ENCODE data around the gene AP2A1.
"Not testable (repeated sequence)": the region's sequence is repeated elsewhere in the genome, so short reads cannot be mapped to it uniquely, and the experiment has no call there.

AP2A1 gene

DNA sequence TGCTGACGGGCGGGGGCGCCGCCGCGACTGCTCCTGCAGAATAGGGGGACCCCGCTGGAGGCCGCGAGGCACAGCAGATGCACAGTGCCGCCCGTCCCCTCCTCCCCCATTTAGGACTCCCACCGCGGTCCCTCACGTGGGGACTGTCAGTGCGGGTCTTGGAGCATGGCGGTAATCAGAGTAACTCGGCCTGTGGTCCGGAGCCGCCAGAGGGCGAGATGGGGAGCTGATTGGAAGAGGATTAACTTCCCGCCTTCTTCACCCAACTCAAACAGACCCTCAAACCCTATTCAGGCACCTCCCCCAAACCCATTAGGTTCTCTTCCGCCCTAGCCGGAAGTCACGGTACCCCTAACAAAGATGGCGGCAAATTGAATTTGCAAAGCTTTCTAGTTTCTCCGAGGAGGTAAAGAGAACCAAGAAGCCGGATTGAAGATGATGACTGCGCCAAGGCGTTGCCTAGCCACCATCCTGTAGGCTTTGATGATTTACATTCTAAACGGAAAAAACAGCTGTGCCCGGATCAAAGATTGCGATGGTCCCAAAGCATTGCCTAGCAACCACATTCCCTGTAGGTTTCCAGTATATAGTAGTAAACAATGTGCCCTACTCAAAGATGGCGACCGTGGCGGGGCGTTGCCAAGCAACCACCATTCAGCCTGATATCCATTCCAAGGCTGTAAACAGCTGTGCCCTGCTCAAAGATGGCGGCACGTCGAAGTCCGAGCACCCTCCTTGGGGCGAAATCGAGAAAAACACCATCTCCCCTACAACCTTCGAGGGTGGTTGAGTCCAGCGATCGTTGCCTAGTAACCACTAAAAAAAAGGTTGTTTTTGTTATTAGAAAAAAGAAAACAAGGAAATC is 46.4 kb downstream of the AP2A1 start, which contains the start of gene FUZ:
TSS of gene FUZ (minus strand) at position 296 of the 865 bp plus-strand sequence. CDS start at position 110, 186 bp downstream.
- DNase-seq (ENCODE audit: low read depth) = peak; percentile 79

DNA sequence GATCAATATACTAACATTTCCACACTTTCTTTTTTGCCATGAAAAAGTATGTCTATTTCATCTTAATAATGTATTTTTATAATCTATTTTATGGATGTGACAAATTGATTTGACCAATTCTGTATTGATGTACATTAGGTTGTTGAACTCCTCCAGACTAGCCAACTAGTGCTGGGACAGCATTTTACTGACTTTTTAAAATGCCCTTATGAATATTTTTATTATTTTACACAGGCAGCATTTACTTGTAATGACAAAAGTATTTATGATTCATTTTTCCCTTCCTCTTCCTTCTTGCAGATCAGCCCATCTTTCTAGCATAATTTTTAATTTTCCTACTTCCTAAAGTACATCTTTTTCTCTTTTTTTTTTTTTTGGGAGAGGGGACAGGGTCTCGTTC is 47.2 kb downstream of the AP2A1 start:
- DNase-seq (ENCODE audit: low read depth) = no peak

DNA sequence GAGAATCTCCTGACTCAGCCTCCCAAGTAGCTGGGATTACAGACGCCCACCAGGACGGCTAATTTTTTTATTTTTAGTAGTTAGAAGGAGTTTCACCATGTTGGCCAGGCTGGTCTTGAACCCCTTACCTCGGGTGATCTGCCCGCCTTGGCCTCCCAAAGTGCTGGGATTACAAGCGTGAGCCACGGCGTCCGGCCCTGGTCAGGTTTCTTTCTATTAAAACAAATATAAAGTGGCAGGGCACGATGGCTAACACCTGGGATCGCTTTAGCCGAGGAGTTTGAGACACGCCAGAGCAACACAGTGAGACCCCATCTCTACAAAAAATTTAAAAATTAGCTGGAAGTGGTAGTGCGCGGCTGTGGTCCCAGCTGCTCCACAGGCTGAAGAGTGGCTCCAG is 49.8 kb downstream of the AP2A1 start:
- no peak for DNase-seq (ENCODE audit: low read depth)

DNA sequence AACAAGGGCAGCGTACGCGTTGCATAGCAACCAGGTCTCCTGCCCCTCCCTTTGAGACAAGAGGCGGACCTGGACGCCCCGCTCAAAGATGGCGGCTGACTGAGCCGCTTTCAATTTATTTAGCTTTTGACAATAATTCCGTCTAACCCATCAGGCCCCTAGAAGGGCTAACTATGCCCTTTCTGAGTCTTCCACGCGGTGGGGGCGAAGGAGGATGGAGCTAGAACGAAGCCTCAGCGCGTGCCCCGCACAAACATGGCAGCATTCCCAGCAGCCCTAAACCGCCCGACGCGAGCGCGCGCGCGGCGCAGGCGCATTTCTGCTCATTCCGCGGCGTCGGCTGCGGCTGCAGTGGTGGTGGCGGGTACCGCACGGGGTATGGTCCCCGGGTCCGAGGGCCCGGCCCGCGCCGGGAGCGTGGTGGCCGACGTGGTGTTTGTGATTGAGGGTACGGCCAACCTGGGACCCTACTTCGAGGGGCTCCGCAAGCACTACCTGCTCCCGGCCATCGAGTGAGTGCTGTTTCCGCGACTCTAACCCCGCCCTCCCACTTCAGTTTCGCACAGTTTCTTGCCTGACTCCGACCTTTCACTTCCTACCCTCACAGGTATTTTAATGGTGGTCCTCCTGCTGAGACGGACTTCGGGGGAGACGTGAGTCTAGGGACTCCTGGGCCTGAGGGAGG is 51.3 kb downstream of the AP2A1 start, which contains the start of gene MED25:
TSS of gene MED25 (plus strand) at position 326 of the 685 bp plus-strand sequence. CDS start at position 379, 53 bp downstream.
- DNase-seq (ENCODE audit: low read depth) = peak; percentile 71

DNA sequence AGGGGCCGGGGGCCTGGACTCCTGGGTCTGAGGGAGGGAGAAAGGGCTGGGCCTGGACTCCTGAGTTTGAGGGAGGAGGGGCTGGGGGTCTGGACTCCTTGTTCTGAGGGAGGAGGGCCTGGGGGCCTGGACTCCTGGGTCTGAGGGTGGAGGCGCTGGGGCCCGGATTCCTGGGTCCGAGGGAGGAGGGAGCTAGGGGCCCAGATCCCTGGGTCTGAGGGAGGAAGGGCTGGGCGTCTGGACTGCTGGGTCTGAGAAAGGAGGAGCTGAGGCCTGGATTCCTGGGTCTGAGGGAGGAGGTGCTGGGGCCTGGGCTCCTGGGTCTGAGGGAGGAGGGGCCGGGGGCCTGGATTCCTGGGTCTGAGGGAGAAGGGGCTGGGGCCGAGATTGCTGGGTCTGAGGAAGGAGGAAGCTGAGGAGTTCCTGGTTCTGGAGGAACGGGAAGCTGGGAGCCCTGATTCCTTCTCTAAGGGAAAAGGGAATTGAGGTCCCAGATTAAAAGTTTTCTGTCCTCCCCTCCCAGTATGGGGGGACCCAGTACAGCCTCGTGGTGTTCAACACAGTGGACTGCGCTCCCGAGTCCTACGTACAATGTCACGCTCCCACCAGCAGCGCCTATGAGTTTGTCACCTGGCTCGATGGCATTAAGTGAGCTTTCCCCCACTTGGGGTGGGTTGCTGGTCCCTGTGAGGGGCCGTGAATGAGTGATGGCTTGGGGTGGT is 52.0 kb downstream of the AP2A1 start:
- DNase-seq (ENCODE audit: low read depth) = no peak

DNA sequence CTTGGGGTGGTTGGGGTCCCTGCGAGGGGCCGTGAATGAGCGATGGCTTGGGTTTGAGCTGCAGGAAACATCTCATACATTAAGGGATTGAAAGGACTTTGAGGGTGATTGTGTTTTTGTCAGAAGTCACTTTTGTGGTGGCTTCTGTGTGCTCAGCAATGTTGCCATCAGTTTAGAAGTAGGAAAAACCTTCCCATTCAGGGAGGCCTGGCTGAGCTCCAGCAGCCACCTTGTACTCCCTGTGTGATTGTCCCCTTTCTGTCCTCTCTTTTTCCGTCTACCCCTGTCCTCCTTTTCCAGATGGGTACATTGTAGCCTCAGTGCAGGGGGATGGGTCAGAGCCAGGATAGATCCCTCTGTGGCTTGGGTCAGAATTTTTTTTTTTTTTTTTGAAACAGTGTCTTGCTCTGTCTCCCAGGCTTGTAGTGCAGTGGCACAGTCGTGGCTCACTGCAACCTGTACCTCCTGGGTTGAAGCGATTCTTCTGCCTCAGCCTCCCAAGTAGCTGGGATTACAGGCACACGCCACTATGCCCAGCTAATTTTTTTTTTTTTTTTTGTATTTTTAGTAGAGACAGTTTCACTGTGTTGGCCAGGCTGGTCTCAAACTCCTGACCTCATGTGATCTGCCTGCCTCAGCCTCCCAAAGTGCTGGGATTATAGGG is 52.8 kb downstream of the AP2A1 start:
- not testable (repeated sequence) for DNase-seq (ENCODE audit: low read depth)

DNA sequence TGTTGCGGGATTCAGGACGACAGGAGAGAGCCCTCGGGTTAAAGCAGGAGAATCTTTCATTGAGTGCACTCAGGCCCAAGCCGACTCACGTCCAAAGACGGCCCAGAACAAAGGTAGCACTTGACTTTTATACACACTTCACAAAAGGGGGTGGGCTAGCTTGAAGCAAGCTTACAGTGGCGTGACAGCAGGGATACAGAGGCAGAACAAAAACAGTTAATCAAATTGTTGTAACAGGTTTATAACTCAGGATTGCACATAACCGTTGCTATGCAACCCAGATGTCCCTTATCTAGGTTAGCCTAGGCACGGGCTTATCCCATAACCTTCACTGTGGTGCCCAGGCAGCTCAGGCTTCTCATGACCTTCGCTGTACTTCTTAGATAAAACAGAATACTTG is 53.3 kb downstream of the AP2A1 start:
- DNase-seq (ENCODE audit: low read depth) = no peak

DNA sequence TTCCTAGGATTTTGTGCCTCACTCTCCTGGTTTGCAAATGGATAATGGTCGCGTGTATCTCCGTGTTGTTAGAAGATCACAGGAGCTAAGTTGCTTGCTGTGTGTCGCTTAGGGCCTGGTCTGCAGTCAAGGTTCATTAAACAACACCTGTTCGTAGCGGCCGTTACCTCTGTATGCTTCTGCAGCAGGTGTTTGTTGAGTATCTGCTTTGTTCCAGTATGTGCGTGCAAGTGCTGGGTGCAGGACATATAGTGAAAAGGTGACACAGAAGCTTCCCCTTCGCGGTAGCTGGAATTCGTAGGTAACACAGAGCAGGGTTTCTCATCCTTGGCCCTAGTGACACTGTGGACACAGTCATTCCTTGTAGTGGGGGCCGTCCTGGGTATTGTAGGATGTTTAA is 56.7 kb downstream of the AP2A1 start:
- DNase-seq (ENCODE audit: low read depth) = no peak

DNA sequence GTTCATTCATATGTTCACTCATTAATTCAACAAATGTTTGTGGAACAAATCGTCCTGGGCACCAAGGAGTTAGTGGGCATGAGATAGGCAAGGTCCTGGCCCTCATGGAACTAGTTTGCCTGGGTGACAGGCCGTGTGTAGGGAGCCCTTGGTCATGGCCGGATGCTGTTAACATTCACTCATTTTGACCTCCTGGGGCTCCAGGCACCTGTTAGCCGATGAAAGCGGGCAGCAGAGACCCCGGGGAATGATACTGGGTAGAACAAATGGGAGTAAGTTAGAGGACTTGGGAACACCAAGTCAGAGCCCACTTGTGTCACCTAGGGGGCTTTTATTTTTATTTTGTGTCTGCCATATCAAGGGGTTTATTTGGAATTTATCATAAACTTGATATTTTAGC is 57.9 kb downstream of the AP2A1 start:
- DNase-seq (ENCODE audit: low read depth) = no peak

DNA sequence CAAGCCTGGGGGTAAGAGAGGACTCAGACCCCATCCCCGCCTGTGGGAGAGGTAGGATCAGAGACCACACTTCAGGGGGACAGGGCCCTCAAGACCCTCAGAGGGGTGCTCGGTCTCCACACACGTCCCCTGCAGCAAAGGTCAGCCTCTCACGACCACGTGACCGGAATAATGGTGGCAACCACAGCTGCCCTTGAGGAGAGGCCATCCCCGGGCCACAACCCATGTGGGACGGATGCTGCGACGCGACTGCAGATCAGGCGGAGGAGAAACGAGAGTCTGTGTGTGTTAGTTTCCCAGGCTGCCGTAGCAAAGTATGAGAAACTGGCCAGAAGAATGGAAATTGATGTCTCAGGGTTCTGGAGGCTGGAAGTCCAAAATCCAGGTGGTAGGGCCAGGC is 60.2 kb downstream of the AP2A1 start:
- no peak for DNase-seq (ENCODE audit: low read depth)

DNA sequence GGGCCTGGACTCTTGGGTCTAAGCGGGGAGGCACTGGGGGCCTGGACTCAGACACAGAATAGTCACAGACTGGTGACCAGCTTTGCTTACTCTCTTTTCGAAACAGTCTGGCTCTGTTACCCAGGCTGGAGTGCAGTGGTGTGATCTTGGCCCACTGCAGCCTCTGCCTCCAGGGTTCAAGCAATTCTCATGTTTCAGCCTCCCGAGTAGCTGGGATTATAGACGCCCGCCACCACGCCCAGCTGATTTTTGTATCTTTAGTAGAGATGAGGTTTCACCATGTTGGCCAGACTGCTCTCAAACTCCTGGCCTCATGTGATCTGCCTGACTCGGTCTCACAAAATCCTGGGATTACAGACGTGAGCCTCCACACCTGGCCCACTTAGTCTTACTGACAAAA is 62.4 kb downstream of the AP2A1 start:
- DNase-seq (ENCODE audit: low read depth) = no peak

DNA sequence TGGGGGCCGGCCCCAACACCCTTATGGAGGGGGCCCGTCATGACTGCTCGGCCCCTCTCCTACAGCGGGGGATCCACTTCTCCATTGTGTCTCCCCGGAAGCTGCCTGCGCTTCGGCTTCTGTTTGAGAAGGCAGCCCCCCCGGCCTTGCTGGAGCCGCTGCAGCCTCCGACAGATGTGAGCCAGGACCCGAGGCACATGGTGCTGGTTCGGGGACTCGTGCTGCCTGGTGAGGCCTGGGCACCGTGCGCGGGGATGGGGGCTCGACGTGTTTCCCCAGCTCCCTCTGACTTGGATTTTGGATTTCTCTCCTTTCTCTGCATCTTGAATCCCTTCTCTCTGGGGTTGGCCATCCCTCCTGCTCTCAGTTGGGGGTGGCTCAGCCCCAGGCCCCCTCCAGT is 62.9 kb downstream of the AP2A1 start:
- no peak for DNase-seq (ENCODE audit: low read depth)

DNA sequence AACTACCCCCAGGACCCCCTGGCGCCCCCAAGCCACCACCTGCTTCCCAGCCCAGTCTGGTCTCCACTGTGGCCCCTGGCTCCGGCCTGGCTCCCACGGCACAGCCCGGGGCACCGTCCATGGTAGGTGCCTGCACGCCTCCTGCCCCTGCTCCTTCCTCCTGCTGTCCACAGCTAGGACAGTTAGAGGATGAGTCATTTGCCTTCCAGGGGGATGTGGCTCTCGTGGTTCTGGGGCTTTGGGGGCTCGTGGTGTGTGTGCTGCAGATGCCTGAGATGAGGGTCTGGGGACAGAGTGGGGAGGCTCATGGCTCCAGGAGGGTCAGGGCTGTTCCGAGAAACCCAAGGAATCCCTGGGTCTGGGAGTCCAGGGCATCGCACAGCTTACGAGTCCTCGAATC is 64.0 kb downstream of the AP2A1 start:
- no peak for DNase-seq (ENCODE audit: low read depth)

DNA sequence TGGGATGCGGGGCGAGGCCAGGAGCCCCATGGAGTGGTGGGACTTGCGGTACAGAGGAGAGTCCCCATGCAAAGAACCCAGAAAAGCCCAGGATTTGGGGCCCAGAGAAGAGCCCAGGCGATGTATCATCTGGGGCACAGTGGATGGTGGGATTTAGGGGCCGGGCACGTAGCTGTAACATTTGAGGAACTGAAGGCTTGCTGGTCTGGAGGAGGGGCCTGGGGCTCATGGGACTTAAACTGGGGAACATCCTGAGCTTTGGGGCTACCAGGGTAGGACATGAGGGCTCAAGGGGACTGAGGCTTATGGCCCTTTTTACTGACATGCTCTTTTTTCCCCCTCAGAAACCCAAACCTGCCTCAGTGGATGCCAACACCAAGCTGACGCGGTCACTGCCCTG is 64.8 kb downstream of the AP2A1 start:
- no peak for DNase-seq (ENCODE audit: low read depth)

DNA sequence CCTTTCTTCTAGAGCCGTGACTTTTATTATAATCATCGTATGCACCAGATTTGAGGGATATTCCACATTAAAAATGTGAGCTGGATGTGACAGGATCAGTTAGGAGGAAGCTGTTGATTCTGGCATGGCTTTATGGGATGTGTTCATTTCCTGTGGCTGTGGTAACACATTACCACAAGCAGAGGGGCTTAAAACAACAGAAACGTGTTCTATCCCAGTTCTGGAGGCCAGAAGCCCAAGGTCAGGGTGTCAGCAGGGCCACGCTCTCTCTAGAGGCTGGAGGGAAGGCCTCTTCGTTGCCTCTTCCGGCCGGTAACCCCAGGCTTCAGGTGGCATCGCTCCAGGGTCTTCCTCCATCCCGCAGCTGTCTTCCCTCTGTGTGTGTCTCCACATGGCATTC is 65.8 kb downstream of the AP2A1 start:
- no peak for DNase-seq (ENCODE audit: low read depth)

DNA sequence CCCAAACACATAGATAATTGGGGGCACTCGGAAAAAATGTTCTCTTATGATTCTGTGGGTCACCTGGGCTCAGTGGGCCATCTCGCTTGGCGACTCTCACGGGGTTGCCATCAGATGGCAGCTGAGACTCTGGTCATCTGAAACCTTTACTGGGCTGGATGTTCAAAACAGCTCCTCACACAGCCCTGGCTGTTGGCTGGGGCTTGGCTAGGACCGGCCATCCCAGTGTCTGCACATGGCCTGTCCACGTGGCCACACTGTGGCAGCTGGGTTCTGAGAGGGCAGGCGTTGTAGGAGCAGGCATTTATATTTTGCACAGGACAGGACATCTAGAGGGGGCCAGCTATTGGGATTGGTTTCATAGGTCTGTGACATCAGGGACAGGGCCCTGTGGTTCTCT is 66.8 kb downstream of the AP2A1 start:
- no peak for DNase-seq (ENCODE audit: low read depth)

DNA sequence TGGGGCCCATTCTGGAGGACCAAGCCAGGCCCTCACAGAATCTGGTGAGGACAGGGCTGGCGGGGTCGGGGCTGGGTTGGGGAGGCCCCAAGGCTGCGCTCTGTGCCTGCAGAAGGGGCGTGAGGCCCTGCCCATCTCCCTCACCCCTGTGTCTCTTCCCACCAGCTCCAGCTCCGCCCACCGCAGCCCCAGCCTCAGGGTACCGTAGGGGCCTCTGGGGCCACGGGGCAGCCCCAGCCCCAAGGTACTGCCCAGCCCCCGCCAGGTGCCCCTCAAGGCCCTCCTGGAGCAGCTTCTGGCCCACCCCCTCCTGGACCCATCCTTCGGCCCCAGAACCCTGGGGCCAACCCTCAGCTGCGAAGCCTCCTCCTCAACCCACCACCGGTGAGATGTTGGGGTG is 68.8 kb downstream of the AP2A1 start:
- no peak for DNase-seq (ENCODE audit: low read depth)

DNA sequence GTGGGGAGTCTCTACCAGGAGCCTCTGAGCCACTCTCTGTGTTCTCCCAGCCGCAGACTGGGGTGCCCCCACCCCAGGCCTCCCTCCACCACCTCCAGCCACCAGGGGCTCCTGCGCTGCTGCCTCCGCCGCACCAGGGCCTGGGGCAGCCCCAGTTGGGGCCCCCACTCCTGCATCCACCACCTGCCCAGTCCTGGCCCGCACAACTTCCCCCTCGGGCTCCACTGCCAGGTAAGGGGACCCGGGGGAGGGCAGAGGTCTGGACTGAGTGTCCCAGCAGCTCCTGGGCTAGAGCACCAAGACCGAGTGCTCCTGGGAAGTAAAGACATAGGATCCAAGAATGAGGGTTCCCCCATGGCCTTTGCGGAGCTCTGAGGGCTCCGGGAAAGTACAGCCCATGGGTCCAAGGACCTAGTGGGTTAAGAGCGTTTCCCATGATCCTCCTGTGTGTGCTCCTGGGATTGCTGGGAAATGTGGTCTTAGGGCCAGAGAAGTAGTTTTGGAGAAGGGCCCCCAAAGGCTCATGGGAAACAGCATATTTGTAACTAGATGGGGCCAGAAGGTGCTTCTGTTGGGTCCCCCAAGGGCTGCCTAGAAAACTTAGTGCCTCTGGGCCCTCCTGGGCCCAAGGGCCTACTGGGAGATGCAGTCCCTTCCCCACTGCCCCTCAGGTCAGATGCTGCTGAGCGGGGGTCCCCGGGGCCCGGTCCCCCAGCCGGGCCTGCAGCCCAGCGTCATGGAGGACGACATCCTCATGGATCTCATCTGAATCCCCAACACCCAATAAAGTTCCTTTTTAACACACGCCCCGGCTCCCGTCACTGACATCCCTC is 69.6 kb downstream of the AP2A1 start:
- DNase-seq (ENCODE audit: low read depth) = no peak

DNA sequence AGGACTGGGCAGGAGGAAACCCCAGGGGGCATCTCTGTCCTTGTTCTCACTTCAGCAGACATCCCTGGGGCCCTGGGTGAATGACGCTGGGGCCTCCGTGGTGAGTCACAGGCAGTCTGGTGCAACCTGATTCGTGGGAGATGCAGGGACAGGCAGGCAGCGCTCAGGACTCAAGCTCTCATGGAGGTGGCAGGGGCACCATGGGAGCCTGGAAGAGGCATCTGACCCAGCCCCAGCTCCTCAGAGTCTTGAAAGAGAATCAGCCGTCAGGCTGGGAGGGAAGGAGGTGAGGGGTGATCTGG is 70.2 kb downstream of the AP2A1 start:
- no peak for DNase-seq (ENCODE audit: low read depth)

DNA sequence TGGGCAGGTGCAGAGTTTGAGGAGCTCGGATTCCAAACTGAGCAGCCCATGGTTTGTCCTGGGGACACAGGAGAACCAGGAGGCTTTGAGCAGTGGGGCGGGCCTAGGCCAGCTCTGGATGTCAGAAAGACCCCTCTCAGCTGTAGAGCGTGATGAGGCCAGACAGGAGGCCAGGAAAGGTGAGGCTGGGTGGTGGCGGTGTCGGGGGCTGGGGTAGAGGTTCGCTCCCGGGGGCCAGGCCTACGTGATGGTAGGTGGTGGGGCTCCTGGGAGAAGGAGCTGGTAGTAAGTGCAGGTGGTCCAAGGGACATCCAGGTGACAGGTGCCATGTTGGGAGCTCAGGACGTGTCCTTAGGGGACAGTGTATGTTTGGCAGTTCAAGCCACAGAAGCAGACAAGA is 70.6 kb downstream of the AP2A1 start:
- no peak for DNase-seq (ENCODE audit: low read depth)

DNA sequence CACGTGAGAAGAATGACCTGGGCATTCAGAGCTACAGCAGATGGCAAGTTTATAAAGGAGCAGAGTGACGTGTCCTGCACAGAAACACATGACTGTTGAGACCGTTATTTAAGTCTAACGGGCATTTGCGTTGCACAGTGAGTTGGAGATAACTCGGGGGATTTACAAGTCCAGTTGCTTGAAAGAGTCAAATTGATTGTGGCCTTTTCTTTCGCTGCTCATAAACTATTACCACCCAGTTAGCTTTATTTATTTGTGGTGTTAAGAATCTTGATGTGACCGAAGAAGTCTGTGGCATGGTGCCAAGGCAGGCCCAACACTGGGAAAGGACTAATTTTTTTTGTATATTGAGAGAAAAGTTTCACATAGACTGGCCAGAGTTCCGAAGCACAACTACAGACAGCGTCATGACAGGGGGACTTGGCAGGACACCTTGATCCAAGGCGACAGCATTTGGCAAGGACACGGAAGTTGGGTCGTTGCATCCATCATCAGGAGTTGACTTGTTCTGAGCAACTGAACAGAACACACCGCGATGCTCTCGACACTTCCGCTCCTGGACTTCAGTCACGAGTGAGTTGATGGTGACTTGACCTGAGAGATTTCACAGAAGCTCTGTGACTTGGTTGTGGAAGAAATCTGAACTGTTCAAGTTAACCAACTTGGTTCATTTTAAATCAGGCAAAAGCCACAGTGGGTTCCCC is 72.2 kb downstream of the AP2A1 start:
- DNase-seq (ENCODE audit: low read depth) = no peak

All from stimulated activated CD8-positive, alpha-beta memory T cell treated with anti-CD3 and anti-CD28 coated beads, Interleukin-7, amount 100 ng/mL, for 24 hours (primary cell).